ENCODE results near the gene DYNC1H1.

DNA sequence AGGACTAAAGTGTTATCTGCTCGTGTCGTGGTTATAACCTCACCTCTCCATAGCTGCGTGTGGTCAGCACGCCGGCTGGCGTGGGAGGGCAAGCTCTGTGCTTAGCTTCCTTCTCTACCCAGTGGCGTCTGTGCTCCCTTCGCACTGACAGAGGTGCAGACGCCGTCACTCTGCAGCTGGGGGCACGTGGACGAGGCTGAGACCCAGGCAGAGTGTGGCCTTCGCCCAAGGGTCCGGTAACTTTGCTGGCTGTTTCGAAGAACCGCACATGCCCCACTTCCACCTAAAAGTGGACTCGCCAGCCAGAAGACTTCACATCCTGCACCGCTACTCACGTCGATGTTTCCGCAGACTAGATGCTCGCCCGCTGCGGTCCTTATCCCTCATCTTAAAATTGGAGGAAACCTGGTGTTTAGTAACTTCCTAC is 35.9 kb upstream of the DYNC1H1 start:
- TF ChIP-seq, protein P1, sequence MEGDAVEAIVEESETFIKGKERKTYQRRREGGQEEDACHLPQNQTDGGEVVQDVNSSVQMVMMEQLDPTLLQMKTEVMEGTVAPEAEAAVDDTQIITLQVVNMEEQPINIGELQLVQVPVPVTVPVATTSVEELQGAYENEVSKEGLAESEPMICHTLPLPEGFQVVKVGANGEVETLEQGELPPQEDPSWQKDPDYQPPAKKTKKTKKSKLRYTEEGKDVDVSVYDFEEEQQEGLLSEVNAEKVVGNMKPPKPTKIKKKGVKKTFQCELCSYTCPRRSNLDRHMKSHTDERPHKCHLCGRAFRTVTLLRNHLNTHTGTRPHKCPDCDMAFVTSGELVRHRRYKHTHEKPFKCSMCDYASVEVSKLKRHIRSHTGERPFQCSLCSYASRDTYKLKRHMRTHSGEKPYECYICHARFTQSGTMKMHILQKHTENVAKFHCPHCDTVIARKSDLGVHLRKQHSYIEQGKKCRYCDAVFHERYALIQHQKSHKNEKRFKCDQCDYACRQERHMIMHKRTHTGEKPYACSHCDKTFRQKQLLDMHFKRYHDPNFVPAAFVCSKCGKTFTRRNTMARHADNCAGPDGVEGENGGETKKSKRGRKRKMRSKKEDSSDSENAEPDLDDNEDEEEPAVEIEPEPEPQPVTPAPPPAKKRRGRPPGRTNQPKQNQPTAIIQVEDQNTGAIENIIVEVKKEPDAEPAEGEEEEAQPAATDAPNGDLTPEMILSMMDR (IDR thresholded peaks at IDR 0.05; ENCODE audit: poor library complexity) = no peak
- TF ChIP-seq EZH2 (IDR thresholded peaks at IDR 0.05; ENCODE audit: borderline replicate concordance) = no peak

Measured in hepatocyte (in vitro differentiated cells).